HepG2 (cell line): ENCODE results near the gene SND1. TPM values are rescaled to one million over a fixed set of nuclear protein-coding genes. Genes with fewer than 3 reads are reported as not detected.

Experiments used
- BATF2 ChIP-seq: sonication (generic); formaldehyde crosslinking; IDR thresholded peaks from 2 replicates; pipeline ENCODE4 v1.8.0; 2022; ENCODE audit warnings: mild to moderate bottlenecking, missing genetic modification reagents, moderate library complexity
- FOXA3 ChIP-seq: IDR thresholded peaks from 2 replicates; pipeline ENCODE4 v1.6.1; 2016; ENCODE audit warnings: missing genetic modification reagents, missing compliant biosample characterization
- MED1 ChIP-seq: sonication (generic); formaldehyde crosslinking; IDR thresholded peaks from 2 replicates; pipeline ENCODE4 v1.4.0; 2020; ENCODE audit warnings: missing genetic modification reagents
- ZBTB40 ChIP-seq, 2 experiments: fragments of 450-650 bp in 1 of 2; sonication (generic) in 1 of 2; formaldehyde crosslinking in 1 of 2; IDR thresholded peaks; 2 replicates each; pipeline versions ENCODE4 v1.6.1 to v1.8.0; 2016 to 2022; ENCODE audit warnings: antibody characterized with exemption in 1 of 2, mild to moderate bottlenecking in 1 of 2, missing genetic modification reagents in 1 of 2
- ZFP36L1 ChIP-seq: sonication (generic); formaldehyde crosslinking; IDR thresholded peaks from 2 replicates; pipeline ENCODE4 v1.8.0; 2022; ENCODE audit warnings: mild to moderate bottlenecking, missing genetic modification reagents, moderate library complexity
- ZNF318 ChIP-seq: sonication (generic); formaldehyde crosslinking; IDR thresholded peaks from 2 replicates; pipeline ENCODE4 v1.4.0; 2020; ENCODE audit warnings: mild to moderate bottlenecking, missing genetic modification reagents
- ZNF543 ChIP-seq: sonication (generic); formaldehyde crosslinking; IDR thresholded peaks from 2 replicates; pipeline ENCODE4 v1.4.0; 2020; ENCODE audit warnings: mild to moderate bottlenecking, missing genetic modification reagents
- ZNF761 ChIP-seq: sonication (generic); formaldehyde crosslinking; conservative IDR thresholded peaks from 2 replicates; pipeline ENCODE4 v1.4.0; 2020; ENCODE audit warnings: mild to moderate bottlenecking, missing genetic modification reagents
- ZSCAN22 ChIP-seq: sonication (generic); formaldehyde crosslinking; IDR thresholded peaks from 2 replicates; pipeline ENCODE4 v1.4.0; 2020; ENCODE audit warnings: mild to moderate bottlenecking, missing genetic modification reagents
- polyA plus RNA-seq, 8 experiments: library from polyadenylated mRNA; depleted of rRNA in 3 of 8; stranded (reverse) in 7 of 8; unstranded in 1 of 8; fragments of >200 nt; fragmentation: Illumina TruSeq in 4 of 8; extraction: Trizol in 4 of 8; gene quantifications; 2 replicates each; pipeline versions ENCODE4 v1.2.1 to v1.2.3, GENCODE V29; 2011 to 2016; ENCODE audit warnings: low read depth in 4 of 8, missing spikeins in 1 of 8, mixed read lengths in 1 of 8; ENCODE audit not compliant: insufficient read depth in 1 of 8
- total RNA-seq, 5 experiments: library from RNA; depleted of rRNA; stranded (reverse); fragments of >200 nt; fragmentation: Illumina TruSeq; extraction: Trizol; gene quantifications; 2 replicates each; pipeline ENCODE4 v1.2.3, GENCODE V29; 2016; ENCODE audit warnings: low read depth in 1 of 5

Gene SND1
- total and polyA plus RNA-seq, 2 of the 13 experiments (the other 11 are each of a cell fraction or from before 2014, with no cell fraction given) = 110 to 182 TPM

GRCh38 chr7:127891854-127892438, 240.0 kb downstream of the SND1 start (continued):
- TF ChIP-seq ZBTB40 (IDR thresholded peaks at IDR 0.05) (no peak), ZBTB40 (CRISPR knock-in tag; IDR thresholded peaks at IDR 0.05) (no peak), ZNF318 (CRISPR knock-in tag) (no peak), ZNF761 (CRISPR knock-in tag) (no peak), BATF2 (CRISPR knock-in tag) (no peak), FOXA3 (CRISPR knock-in tag) (no peak), ZNF543 (CRISPR knock-in tag) (no peak), ZFP36L1 (CRISPR knock-in tag) (no peak), MED1 (CRISPR knock-in tag) (no peak), ZSCAN22 (no peak)
